Osteoblast (primary cell): ENCODE results near the gene AHNAK2. TPM values are rescaled to one million over a fixed set of nuclear protein-coding genes. Genes with fewer than 3 reads are reported as not detected.

Experiments used
- DNase-seq: peaks from one replicate; pipeline ENCODE4 v3.0.0; 2011; ENCODE audit warnings: low spot score, mixed read lengths; ENCODE audit not compliant: insufficient read length; ENCODE audit errors: missing footprints
- H2AFZ ChIP-seq: 2 replicates; pipeline ENCODE4 v1.6.0; 2011; ENCODE audit warnings: mild to moderate bottlenecking, low read length
- H3K27ac ChIP-seq: 2 replicates; pipeline ENCODE4 v1.5.1; 2011; ENCODE audit warnings: mild to moderate bottlenecking, low read depth, low read length, moderate library complexity
- H3K27me3 ChIP-seq: 2 replicates; pipeline ENCODE4 v1.6.0; 2012; ENCODE audit warnings: mild to moderate bottlenecking, control low read depth, inconsistent platforms, low read length, moderate library complexity; ENCODE audit not compliant: insufficient read depth
- H3K36me3 ChIP-seq: 2 replicates; pipeline ENCODE4 v1.5.1; 2011; ENCODE audit warnings: mild to moderate bottlenecking, low read length, control low read depth, moderate library complexity; ENCODE audit not compliant: insufficient read depth
- H3K4me1 ChIP-seq: 2 replicates; pipeline ENCODE4 v1.5.1; 2011; ENCODE audit warnings: mild to moderate bottlenecking, low read length, control low read depth, moderate library complexity; ENCODE audit not compliant: insufficient read depth
- H3K4me2 ChIP-seq: 2 replicates; pipeline ENCODE4 v1.6.0; 2011; ENCODE audit warnings: mild to moderate bottlenecking, low read length; ENCODE audit not compliant: insufficient read depth
- H3K4me3 ChIP-seq: fragments of 200-600 bp; sonication (generic); 3 replicates; pipeline ENCODE4 v1.5.1; 2012; ENCODE audit warnings: mild to moderate bottlenecking, low read length, inconsistent platforms; ENCODE audit not compliant: insufficient read depth
- H3K79me2 ChIP-seq: 2 replicates; pipeline ENCODE4 v1.6.0; 2012; ENCODE audit warnings: mild to moderate bottlenecking, low read length, control low read depth, inconsistent platforms; ENCODE audit not compliant: insufficient read depth
- H3K9me3 ChIP-seq: 2 replicates; pipeline ENCODE4 v1.5.1; 2011; ENCODE audit warnings: low read depth, low read length, control low read depth
- H4K20me1 ChIP-seq: 2 replicates; pipeline ENCODE4 v1.6.0; 2012; ENCODE audit warnings: mild to moderate bottlenecking, low read length, control low read depth; ENCODE audit not compliant: insufficient read depth
- total RNA-seq: library from RNA; depleted of rRNA; stranded (reverse); fragments of >200 nt; gene quantifications from 2 replicates; pipeline ENCODE4 v1.2.3, GENCODE V29; 2012
- TF ChIP-seq, protein P1 (sequence below): IDR thresholded peaks from 2 replicates; pipeline ENCODE4 v1.5.1; 2011; ENCODE audit warnings: mild to moderate bottlenecking, low read depth, low read length, moderate library complexity; ENCODE audit errors: extremely low read depth

Gene AHNAK2
- total RNA-seq, 1 donor = 30.8 TPM

GRCh38 chr14:104889375-104889757, 88.8 kb downstream of the AHNAK2 start:
- no peaks in the 10 kb centered on the region for H3K9me3 ChIP-seq
- TF ChIP-seq, protein P1, sequence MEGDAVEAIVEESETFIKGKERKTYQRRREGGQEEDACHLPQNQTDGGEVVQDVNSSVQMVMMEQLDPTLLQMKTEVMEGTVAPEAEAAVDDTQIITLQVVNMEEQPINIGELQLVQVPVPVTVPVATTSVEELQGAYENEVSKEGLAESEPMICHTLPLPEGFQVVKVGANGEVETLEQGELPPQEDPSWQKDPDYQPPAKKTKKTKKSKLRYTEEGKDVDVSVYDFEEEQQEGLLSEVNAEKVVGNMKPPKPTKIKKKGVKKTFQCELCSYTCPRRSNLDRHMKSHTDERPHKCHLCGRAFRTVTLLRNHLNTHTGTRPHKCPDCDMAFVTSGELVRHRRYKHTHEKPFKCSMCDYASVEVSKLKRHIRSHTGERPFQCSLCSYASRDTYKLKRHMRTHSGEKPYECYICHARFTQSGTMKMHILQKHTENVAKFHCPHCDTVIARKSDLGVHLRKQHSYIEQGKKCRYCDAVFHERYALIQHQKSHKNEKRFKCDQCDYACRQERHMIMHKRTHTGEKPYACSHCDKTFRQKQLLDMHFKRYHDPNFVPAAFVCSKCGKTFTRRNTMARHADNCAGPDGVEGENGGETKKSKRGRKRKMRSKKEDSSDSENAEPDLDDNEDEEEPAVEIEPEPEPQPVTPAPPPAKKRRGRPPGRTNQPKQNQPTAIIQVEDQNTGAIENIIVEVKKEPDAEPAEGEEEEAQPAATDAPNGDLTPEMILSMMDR = no peak
- H4K20me1 ChIP-seq = peaks cover 3% of the 10 kb centered on the region
- H2AFZ ChIP-seq = no peak overlapping the region
- no peak overlapping the region for H3K27ac ChIP-seq
- no peak for DNase-seq
- no peaks in the 10 kb centered on the region for H3K27me3 ChIP-seq
- H3K4me2 ChIP-seq = no peak overlapping the region
- H3K4me3 ChIP-seq = no peak overlapping the region
- H3K4me1 ChIP-seq = no peaks in the 10 kb centered on the region
- no peaks in the 10 kb centered on the region for H3K79me2 ChIP-seq
- peaks cover 5% of the 10 kb centered on the region for H3K36me3 ChIP-seq

- H2AFZ ChIP-seq = no peak overlapping the region
- TF ChIP-seq, protein P1 = no peak
- no peaks in the 10 kb centered on the region for H3K27me3 ChIP-seq
- peaks cover 6% of the 10 kb centered on the region for H3K36me3 ChIP-seq
- H3K4me1 ChIP-seq = no peaks in the 10 kb centered on the region
- no peak overlapping the region for H3K4me2 ChIP-seq
- peaks cover 3% of the 10 kb centered on the region for H4K20me1 ChIP-seq
- no peaks in the 10 kb centered on the region for H3K9me3 ChIP-seq
- no peaks in the 10 kb centered on the region for H3K79me2 ChIP-seq
- DNase-seq = peak; percentile 83
- H3K27ac ChIP-seq = no peak overlapping the region
- no peak overlapping the region for H3K4me3 ChIP-seq
These were observed 89.4 kb downstream of the AHNAK2 start for GRCh38 chr14:104888489-104889374.

DNA sequence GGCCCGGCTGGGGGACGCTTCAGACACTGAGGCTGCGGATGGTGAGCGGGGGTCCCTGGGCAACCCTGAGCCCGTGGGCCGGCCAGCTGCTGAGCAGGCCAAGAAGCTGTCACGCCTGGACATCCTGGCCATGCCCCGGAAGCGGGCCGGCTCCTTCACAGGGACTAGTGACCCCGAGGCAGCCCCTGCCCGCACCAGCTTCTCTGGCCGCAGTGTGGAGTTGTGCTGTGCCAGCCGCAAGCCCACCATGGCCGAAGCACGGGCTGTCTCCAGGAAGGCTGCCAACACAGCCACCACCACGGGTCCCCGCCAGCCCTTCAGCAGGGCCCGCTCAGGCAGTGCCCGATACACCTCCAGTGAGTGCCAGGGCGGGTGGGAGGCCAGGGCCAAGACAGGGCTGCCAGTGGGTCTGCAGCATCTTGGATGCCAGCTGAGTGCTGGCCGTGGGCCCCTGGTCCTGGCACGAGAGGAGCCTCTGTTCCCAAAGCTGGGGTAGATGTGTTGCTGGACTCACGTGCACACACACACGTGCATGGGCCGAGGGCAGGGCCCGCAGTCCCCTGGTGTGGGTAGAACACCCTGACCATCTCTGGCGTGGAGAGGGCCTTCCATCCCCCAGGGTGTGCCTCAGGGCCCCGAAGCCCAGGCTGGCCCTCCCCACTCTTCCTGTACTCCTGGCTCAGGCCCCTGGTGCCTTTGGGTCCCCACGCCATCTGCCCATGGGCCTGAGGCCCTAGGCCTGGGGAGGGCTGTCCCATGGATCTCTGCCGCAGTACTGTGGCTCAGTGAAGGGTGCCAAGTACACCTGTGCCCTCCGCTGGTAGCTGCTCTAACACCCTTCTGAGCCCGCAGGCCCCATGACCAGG, 90.3 kb downstream of the AHNAK2 start:
- H3K4me2 ChIP-seq = no peak overlapping the region
- no peak overlapping the region for H3K27ac ChIP-seq
- H3K9me3 ChIP-seq = no peaks in the 10 kb centered on the region
- no peaks in the 10 kb centered on the region for H3K4me1 ChIP-seq
- TF ChIP-seq, protein P1 = no peak
- DNase-seq = peak; percentile 79
- H3K36me3 ChIP-seq = peaks cover 11% of the 10 kb centered on the region
- no peak overlapping the region for H3K4me3 ChIP-seq
- no peaks in the 10 kb centered on the region for H3K79me2 ChIP-seq
- no peaks in the 10 kb centered on the region for H3K27me3 ChIP-seq
- no peak overlapping the region for H2AFZ ChIP-seq
- H4K20me1 ChIP-seq = peaks cover 3% of the 10 kb centered on the region

Other genes starting within 250 kb of the AHNAK2 start
- 57.2 and 62.2 TPM in 2 replicates for gene SIVA1, start 225.2 kb downstream of the AHNAK2 start, total RNA-seq
- 156 and 188 TPM in 2 replicates for gene AKT1, start 182.6 kb downstream of the AHNAK2 start, total RNA-seq
- 2.9 TPM in 2 replicates for gene ZBTB42, start 177.3 kb downstream of the AHNAK2 start, total RNA-seq
- 17.1 and 21.0 TPM in 2 replicates for gene CEP170B, start 113.1 kb downstream of the AHNAK2 start, total RNA-seq
- not detected in 2 replicates for gene PLD4, start 53.5 kb downstream of the AHNAK2 start, total RNA-seq
- 11.5 and 12.3 TPM in 2 replicates for gene CLBA1, start 7.4 kb upstream of the AHNAK2 start, total RNA-seq
- 13.3 and 13.8 TPM in 2 replicates for gene CDCA4, start 42.7 kb upstream of the AHNAK2 start, total RNA-seq
- gene GPR132, start 87.1 kb upstream of the AHNAK2 start, total RNA-seq = under 0.01 TPM in 2 replicates
- 1.8 and 3.3 TPM in 2 replicates for gene JAG2, start 190.4 kb upstream of the AHNAK2 start, total RNA-seq
- gene NUDT14, start 202.9 kb upstream of the AHNAK2 start, total RNA-seq = 13.6 and 15.9 TPM in 2 replicates